Brain microvascular endothelial cell (primary cell): ENCODE results near the gene EIF4G1.
"Not testable (repeated sequence)": the region's sequence is repeated elsewhere in the genome, so short reads cannot be mapped to it uniquely, and the experiment has no call there.

Experiments
- DNase-seq: peaks from one replicate; pipeline ENCODE4 v3.0.0-alpha.2; 2020
- H3K27ac ChIP-seq: fragments of 250-450 bp; sonication (Bioruptor Pico); 2 replicates; pipeline ENCODE4 v1.5.1; 2020; ENCODE audit warnings: mild to moderate bottlenecking, moderate library complexity
- H3K27me3 ChIP-seq: fragments of 250-450 bp; sonication (Bioruptor Pico); replicated peaks from 2 replicates; pipeline ENCODE4 v1.5.1; 2020; ENCODE audit warnings: mild to moderate bottlenecking
- H3K36me3 ChIP-seq: fragments of 250-450 bp; sonication (Bioruptor Pico); replicated peaks from 2 replicates; pipeline ENCODE4 v1.5.1; 2020; ENCODE audit warnings: mild to moderate bottlenecking
- H3K4me3 ChIP-seq: 2 replicates; pipeline ENCODE4 v1.5.1; 2011; ENCODE audit warnings: low read depth, mild to moderate bottlenecking, control low read depth, low read length, moderate library complexity
- in situ Hi-C: cut with HindIII; loops from 2 replicates; pipeline ENCODE4 v1.10.0; 2017; ENCODE audit warnings: low sequenced_read_pairs, low pct_ligation_motif_present
- TF ChIP-seq, protein P1 (sequence below): IDR thresholded peaks from 2 replicates; pipeline ENCODE4 v1.5.1; 2011; ENCODE audit warnings: low read depth, mild to moderate bottlenecking, moderate library complexity, low read length, control low read depth, inconsistent platforms; ENCODE audit errors: missing control alignments

EIF4G1 gene

GRCh38 chr3:184336547-184337398 lies 22.4 kb downstream of the EIF4G1 start:
- peak overlapping the region; percentile 68 for H3K4me3 ChIP-seq
- DNase-seq, result no peak
- in situ Hi-C loops, result no loop called here
- no peaks in the 10 kb centered on the region for H3K27me3 ChIP-seq
- TF ChIP-seq, protein P1, sequence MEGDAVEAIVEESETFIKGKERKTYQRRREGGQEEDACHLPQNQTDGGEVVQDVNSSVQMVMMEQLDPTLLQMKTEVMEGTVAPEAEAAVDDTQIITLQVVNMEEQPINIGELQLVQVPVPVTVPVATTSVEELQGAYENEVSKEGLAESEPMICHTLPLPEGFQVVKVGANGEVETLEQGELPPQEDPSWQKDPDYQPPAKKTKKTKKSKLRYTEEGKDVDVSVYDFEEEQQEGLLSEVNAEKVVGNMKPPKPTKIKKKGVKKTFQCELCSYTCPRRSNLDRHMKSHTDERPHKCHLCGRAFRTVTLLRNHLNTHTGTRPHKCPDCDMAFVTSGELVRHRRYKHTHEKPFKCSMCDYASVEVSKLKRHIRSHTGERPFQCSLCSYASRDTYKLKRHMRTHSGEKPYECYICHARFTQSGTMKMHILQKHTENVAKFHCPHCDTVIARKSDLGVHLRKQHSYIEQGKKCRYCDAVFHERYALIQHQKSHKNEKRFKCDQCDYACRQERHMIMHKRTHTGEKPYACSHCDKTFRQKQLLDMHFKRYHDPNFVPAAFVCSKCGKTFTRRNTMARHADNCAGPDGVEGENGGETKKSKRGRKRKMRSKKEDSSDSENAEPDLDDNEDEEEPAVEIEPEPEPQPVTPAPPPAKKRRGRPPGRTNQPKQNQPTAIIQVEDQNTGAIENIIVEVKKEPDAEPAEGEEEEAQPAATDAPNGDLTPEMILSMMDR, result no peak
- peaks cover 36% of the 10 kb centered on the region for H3K36me3 ChIP-seq
- peak overlapping the region; percentile 83 for H3K27ac ChIP-seq

GRCh38 chr3:184337399-184337714 lies 23.0 kb downstream of the EIF4G1 start, which contains the start of gene FAM131A:
Gene FAM131A (plus strand): TSS chr3:184337600. CDS start chr3:184337631, 31 bp downstream.
- H3K27me3 ChIP-seq, result no peaks in the 10 kb centered on the region
- peaks cover 31% of the 10 kb centered on the region for H3K36me3 ChIP-seq
- in situ Hi-C loops, result no loop called here
- H3K27ac ChIP-seq, result peak within 1 kb of the TSS; percentile 83
- H3K4me3 ChIP-seq, result peak within 1 kb of the TSS; percentile 68
- TF ChIP-seq, protein P1, result no peak
- DNase-seq, result no peak

GRCh38 chr3:184337981-184338380 lies 23.6 kb downstream of the EIF4G1 start:
- no peak for DNase-seq
- H3K4me3 ChIP-seq, result peak overlapping the region; percentile 34
- in situ Hi-C loops, result no loop called here
- TF ChIP-seq, protein P1, result no peak
- H3K27ac ChIP-seq, result no peak overlapping the region
- no peaks in the 10 kb centered on the region for H3K27me3 ChIP-seq
- H3K36me3 ChIP-seq, result peaks cover 26% of the 10 kb centered on the region

- DNase-seq, result peak; percentile 79
- Histone ChIP-seq H3K4me3 (peak overlapping the region; percentile 34), H3K27ac (no peak overlapping the region), H3K36me3 (peaks cover 21% of the 10 kb centered on the region), H3K27me3 (no peaks in the 10 kb centered on the region)
- in situ Hi-C loops, result no loop called here
- TF ChIP-seq, protein P1, result peak; percentile 41
Measured at GRCh38 chr3:184338511-184338945, 24.1 kb downstream of the EIF4G1 start.

GRCh38 chr3:184339001-184339400 lies 24.6 kb downstream of the EIF4G1 start:
- Histone ChIP-seq H3K36me3 (peaks cover 16% of the 10 kb centered on the region), H3K4me3 (peak overlapping the region; percentile 30), H3K27me3 (no peaks in the 10 kb centered on the region), H3K27ac (no peak overlapping the region)
- in situ Hi-C loops, result no loop called here
- DNase-seq, result no peak
- TF ChIP-seq, protein P1, result no peak

DNA sequence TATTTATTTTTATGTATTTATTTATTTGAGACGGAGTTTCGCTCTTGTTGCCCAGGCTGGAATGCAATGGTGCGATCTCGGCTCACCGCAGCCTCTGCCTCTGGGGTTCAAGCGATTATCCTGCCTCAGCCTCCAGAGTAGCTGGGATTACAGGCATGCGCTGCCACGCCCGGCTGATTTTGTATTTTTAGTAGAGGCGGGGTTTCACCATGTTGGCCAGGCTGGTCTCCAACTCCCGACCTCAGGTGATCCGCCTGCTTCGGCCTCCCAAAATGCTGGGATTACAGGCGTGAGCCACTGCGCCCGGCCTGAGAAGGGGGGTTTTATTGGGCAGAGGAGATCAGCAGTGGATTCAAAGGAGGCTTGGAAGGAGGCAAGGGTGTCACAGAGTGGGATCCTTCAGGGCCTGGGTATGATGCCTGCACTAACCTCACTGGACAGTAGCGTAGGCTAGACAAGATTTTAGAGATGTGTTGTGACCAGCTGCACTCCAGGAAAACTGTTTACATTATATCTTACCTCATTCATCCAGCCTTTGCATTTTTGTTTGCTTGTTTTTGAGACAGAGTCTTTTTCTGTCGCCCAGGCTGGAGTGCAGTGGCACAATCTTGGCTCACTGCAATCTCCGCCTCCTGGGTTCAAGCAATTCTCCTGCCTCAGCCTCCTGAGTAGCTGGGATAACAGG lies 25.2 kb downstream of the EIF4G1 start:
- H3K4me3 ChIP-seq, DNase-seq, in situ Hi-C loops, H3K27ac ChIP-seq, H3K27me3 ChIP-seq: not testable (repeated sequence)
- H3K36me3 ChIP-seq, result peaks cover 10% of the 10 kb centered on the region
